NCI-H82 treated with DMSO at 0.1 percent for 48 hours (cell line): Measurements from ENCODE around the gene PRTG.

Source experiments
- DNase-seq: peaks from one replicate; lab custom pipeline; 2025; ENCODE audit not compliant: unreplicated experiment; lab: John Stamatoyannopoulos, UW

Gene PRTG

DNA sequence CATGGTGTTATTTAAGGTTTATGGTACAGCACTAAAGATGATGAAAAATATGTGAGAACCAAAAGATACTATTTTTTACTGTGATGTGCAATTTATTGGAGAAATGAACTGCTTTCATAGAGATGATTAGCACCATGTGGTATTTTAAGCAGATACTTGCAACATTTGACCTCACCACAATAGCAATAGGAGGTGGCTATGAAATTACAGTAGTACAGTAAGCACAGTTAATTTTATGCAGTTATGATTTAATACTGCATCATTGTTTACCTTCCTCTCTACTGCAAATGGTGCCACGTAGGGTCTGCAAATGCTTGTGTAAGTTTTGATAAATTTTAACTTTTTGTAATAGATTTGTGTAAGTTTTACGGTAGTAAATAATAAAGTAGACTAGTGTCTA is 168.9 kb downstream of the PRTG start:
- no peak for DNase-seq

DNA sequence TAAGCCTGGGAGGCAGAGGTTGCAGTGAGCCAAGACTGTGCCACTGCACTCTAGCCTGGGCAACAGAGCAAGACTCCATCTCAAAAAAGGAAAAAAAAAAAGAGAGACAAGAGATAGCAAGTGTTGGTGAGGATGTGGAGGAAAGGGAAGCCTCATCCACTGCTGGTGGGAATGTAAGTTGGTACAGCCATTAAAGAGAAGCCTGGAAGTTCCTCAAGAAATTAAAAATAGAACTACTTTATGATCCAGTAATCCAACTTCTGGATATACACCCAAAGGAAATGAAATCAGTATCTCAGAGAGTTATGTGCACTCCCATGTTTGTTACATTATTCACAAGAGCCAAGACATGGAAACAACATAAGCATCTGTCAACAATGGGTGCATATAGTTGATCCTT is 169.7 kb downstream of the PRTG start:
- DNase-seq = no peak

DNA sequence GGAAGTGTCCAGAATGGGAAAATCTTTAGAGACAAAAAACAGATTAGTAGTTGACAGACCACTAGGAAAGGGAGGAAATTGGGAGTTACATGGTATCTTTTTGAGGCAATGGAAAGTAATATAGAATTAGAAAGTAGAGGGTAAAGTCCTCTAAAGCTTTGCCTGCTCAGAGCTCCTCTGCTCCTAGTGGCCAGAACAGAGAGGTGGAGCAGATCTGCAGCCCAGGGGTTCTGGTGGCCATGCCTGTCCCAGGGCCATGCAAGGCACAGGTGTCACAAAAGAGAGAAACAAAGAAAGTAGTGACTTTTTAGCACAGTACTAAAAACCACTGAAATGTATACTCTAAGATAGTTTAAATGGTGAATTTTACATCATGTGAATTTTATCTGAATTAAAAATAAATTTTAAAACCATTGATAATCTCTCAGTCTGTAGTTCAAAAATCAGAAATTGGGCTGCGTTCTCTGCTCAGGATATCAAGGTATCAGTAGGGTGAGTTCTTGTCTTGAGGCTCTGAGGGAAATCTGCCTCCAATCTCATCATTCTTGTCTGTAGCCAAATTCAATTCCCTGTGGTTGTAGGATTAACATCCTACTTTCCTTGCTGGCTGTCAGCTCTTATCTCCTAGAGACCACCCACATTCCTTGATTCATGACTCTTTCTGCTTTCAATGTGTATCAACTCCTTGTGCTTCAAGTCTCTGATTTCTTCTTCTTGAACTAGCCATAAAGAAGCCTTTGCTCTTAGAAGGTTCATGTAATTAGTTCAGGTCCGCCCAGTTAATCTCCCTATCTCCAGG is 178.4 kb downstream of the PRTG start:
- DNase-seq = no peak

DNA sequence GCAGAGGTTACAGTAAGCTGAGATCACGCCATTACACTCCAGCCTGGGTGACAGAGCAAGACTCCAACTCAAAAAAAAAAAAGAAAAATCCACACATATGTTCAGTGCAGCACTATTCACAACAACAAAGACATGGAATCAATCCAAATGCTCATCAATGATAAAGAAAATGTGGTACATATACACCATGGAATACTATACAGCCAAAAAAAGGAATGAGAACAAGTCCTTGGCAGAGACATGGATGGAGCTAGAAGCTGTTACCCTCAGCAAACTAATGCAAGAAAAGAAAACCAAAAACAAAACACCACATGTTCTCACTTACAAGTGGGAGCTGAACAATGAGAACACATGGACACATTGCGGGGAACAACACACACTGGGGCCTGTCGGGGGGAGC is 180.4 kb downstream of the PRTG start:
- no peak for DNase-seq
